GM18511 (cell line): Measurements from ENCODE around the gene ALAD.
"Not testable (repeated sequence)": the region's sequence is repeated elsewhere in the genome, so short reads cannot be mapped to it uniquely, and the experiment has no call there.

Experiments used
- ATAC-seq: cut with Tn5 transposase; IDR thresholded peaks from one replicate; pipeline ENCODE4 v1.9.1; 2021; ENCODE audit warnings: mild to moderate bottlenecking, moderate library complexity; ENCODE audit not compliant: unreplicated experiment

Gene ALAD

DNA sequence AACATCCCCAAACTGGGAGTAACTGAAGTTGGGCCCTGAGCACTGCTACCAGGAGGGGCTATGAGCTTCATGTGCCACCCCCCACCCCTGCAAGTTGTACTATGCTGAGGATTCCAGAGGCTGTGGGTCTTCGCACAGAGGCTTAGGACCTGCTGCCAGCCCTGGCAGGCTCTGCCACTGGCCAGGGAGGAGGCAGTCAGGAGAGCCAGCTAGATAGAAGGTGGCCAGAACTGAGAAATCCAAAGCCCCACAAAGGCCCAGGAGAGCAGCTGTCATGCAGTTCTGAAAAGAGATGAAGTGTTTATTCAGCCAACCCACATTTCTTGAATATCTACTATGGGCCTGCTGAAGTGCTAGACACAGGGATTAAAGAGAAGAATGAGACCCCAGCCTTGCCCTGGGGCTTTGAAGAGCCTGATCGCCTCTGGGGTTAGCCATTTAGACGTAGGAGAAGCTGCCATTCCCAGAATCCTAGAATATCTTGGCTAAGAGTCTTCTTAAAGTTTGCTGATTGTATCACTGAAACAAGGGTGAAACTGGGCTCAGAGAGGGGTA is 1.4 kb downstream of the ALAD start:
- no peak for ATAC-seq

DNA sequence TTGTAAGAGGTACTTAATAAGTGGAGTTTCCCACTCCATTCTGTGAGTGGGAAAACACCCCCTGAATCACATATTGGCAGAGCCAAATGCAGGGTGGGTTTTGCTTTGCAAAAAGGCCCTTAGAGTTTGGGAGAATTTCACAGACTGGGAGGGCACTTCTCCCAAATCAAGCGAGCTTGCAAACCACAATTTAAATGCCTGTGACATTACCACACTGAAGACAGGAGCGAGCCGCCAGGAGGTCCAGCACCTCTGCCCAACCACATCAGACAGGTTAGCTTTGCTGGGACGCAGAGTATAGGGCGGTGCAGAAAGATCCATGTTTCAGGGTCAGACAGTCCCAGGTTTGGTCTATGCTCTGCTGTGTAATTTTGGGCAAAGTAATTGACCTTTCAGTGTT is 2.3 kb downstream of the ALAD start:
- no peak for ATAC-seq

DNA sequence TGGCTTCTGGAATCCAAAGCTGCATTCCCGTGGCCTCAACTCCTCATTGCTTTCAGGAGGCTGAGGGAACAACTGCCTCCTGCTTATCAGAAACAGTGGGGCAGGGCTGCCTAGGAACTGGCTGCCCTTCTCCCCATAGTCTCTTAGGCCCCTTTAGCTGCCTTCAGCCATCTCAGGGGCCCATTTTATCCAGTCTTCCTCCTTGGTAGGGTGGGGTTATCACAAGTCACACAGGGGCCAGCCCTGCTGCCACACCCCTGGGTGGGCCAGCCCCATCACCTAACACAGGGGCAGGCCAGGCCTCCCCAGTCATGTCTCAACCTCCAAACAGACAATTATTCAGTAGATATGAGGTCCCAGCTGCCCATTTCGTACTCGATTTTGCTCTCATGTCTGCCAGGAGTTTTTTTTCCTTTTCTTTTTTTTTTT is 3.9 kb downstream of the ALAD start:
- ATAC-seq, result no peak

DNA sequence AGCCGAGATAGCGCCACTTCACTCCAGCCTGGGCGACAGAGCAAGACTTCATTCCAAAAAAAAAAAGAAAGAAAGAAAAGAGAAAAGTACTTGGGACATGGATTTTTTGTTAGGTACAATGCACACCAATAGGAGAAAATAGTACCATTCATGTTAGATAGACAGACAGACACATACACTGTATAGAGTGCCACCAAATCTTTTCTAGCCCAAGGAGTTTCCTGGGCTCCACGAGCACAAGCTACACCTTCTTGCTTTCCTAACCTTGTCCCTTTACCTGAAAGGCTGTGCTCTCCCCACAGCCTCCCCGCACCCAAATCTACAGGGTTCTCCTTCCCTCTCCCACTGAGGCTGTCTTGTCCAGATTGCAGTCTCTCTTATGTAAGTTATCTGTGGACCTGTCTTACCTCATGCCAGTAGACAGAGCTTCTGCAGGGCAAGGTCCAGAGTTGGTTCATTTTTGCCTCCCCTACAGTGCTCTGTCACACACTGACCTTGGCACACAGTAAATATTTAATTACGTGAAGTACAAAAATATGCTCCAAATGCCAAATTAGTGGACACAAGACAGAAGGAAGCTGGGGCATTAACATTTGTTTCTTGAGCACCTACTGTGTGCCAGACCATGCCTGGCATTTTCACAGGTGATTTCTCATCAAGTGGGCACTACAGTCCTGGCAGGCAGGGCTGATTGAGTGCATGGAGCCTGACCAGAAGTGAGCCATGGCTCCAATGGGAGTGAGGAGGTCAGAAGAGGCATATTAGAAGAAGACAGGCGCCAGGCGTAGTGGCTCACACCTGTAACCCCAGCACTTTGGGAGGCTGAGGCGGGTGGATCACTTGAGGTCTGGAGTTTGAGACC is 5.9 kb downstream of the ALAD start:
- ATAC-seq, result no peak

- no peak for ATAC-seq
These were observed 7.8 kb downstream of the ALAD start for GRCh38 chr9:113393281-113393680.

GRCh38 chr9:113391917-113392316 is 9.2 kb downstream of the ALAD start:
- no peak for ATAC-seq

DNA sequence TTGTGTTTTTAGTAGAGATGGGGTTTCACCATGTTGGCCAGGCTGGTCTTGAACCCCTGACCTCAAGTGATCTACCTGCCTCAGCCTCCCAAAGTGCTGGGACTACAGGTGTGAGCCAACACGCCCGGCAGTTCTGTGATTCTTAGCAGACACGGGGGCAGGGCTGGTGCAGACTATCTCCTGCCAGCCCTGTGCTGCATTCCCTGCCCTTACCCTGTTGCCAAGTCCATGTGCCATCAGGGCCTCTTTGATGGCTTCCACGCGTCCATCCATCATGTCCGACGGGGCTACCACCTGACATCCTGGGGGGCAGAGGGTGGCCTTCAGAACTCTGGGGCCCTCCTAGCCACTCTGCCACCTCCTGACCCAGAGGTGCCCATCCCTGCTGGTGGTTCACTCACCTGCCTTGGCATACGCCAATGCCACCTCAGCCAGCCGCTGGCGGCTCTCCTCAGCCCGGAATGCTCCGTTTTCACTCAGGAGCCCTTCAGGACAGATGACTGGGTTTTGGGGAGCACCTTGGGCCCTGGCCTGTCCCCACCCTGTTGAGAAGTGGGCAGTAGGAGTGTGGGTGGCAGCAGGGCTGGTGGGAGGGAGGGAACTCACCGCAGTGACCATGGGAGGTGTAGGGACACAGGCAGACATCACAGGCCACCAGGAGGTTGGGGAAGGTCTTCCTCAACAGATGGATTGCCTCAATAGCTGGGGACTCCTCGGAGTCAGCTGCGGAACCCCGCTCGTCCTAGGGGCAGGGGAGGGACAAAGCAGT is 10.7 kb downstream of the ALAD start:
- ATAC-seq, result no peak

- no peak for ATAC-seq
These were observed 11.6 kb downstream of the ALAD start for GRCh38 chr9:113389451-113389850.

DNA sequence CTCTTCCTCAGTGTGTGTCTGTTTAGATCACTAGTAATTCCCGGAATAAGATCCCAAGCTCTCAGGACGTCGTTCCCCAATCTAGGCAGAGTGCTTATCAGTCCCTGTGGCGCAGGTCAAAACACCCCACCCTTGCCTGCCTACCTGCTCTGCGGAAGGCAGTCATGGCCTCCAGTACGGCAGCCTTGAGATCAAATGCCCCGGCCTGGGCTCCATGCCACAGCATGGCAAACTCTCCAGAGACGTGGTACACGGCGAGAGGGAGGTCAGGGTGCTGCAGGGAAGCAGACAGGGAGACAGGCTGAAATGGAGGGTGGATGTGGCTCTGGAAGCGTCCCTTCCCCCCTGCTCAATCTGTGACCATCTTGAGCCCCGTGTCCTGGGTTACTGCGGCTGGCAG is 12.3 kb downstream of the ALAD start:
- ATAC-seq, result no peak

DNA sequence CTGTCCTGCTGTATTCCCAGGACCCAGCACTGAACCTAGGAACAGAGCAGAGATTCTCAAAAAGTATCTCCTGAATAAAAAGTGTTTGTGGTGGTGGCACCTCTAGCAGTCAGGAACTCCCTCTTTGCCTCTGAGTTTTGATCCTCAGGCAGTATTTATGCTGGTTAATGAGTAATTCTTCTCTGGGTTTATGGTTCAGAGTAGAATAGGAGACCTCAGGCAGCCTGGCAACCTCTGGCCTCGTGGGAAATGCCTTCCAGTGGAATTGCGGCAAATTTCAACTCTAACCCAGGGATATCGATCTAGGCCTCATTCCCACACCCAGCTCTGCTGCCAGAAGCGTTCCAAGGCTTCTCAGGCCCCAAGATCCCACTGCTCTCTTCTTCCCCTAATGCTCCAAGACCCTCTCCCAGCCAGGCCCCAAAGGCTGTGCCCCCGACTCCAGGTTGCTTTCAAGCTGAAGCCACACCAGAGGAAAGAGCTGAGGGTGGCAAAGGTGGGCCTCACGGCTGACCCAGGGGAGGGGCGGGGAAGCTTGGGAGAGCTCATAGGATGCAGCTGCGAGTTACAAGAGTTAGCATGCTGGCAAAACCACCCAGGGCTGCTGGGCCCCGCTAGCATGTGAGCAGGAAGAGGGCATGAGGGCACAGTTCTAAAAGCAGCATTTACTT is 13.4 kb downstream of the ALAD start:
- ATAC-seq, result no peak

- ATAC-seq, result no peak
These were observed 14.3 kb downstream of the ALAD start for GRCh38 chr9:113386571-113387393.

GRCh38 chr9:113381909-113382411 is 19.1 kb downstream of the ALAD start:
- ATAC-seq, result no peak

DNA sequence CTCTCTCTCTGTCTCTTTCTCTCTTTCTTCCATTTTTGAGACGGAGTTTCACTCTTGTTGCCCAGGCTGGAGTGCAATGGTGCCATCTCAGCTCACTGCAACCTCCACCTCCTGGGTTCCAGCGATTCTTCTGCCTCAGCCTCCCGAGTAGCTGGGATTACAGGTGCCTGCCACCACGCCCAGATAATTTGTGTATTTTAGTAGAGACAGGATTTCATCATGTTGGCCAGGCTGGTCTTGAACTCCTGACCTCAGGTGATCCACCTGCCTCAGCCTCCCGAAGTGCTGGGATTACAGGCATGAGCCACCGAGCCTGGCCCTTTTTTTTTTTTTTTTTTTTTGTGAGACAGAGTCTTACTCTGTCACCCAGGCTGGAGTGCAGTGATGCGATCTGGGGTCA is 19.6 kb downstream of the ALAD start:
- ATAC-seq, result not testable (repeated sequence)

DNA sequence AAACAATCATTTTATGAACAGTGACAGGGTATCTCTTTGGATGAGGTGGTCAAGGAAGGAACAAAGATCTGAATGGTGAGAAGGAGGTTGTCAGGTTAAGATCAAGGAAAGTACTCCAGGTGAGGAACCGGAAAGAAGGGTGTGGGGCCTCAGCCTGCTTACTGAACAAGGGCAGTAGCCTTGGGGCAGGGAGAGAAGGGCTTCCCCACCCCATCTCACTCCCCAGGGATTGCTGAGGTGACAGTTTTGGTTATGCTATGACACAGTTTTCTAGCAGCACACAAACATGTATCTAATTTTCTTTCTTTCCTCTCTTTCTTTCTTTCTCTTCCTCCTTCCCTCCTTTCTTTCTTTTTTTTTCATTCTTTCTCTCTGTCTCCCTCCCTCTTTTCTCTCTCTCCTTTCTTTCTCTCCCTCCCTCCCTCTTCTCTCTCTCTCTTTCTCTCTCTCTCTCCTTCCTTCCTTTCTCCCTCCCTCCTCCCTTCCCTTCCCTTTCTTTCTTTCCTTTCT is 20.2 kb downstream of the ALAD start:
- ATAC-seq, result peak; percentile 57

- ATAC-seq, result not testable (repeated sequence)
These were observed 21.3 kb downstream of the ALAD start for GRCh38 chr9:113379829-113380210.

DNA sequence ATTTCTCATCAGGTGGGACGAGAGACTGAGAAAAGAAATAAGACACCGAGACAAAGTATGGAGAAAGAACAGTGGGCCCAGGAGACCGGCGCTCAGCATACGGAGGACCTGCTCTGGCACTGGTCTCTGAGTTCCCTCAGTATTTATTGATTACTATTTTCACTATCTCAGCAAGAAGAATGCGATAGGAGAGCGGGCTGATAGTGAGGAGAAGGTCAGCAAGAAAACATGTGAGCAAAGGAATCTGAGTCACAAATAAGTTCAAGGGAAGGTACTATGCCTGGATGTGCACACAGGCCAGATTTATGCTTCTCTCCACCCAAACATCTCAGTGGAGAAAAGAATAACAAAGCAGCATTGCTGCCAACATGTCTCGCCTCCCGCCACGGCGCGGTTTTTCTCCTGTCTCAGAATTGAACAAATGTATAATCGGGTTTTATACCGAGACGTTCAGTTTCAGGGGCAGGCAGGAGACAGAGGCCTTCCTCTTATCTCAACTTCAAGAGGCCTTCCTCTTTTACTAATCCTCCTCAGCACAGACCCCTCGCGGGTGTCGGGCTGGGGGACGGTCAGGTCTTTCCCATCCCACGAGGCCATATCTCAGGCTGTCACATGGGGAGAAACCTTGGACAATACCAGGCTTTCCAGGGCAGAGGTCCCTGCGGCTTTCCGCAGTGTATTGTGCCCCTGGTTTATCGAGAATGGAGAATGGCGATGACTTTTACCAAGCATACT is 21.8 kb downstream of the ALAD start:
- not testable (repeated sequence) for ATAC-seq

GRCh38 chr9:113376634-113377567 is 24.2 kb downstream of the ALAD start, which contains the start of gene HDHD3:
TSS of gene HDHD3 (minus strand) at chr9:113376986. CDS start at chr9:113374354, 2,632 bp downstream.
- peak; percentile 75 for ATAC-seq
